H1 (cell line): ENCODE results near the gene MS4A6A. TPM values are rescaled to one million over a fixed set of nuclear protein-coding genes. Genes with fewer than 3 reads are reported as not detected.

Experiments
- CTCF ChIA-PET: fragments of 300-600 bp; sonication (Branson Sonifier 250); formaldehyde crosslinking; loops from one replicate; lab custom pipeline; 2021; ENCODE audit not compliant: partially characterized antibody; lab: Charles Lee
- POLR2A ChIA-PET: fragments of 300-600 bp; sonication (Branson Sonifier 250); formaldehyde crosslinking; loops from one replicate; lab custom pipeline; 2021; ENCODE audit warnings: inconsistent platforms; ENCODE audit not compliant: partially characterized antibody; lab: Charles Lee
- DNase-seq, 2 experiments: peaks; one replicate each; pipeline versions ENCODE4 v3.0.0 to v3.0.0-alpha.2; 2010 to 2022; ENCODE audit warnings: low spot score in 2 of 2, low read depth in 1 of 2, mixed read lengths in 1 of 2
- FAIRE-seq: peaks from 2 replicates; lab custom pipeline; 2011; peaks lifted over from hg19 to GRCh38; lab: Jason Lieb, UNC
- H2AFZ ChIP-seq: 2 replicates; pipeline ENCODE4 v1.8.1; 2012; ENCODE audit warnings: low read length, inconsistent platforms
- H2AK5ac ChIP-seq: 2 replicates; pipeline ENCODE4 v1.6.1; 2013; ENCODE audit warnings: low read depth, low read length
- H2BK120ac ChIP-seq: replicated peaks from 2 replicates; pipeline ENCODE3; 2013; ENCODE audit warnings: low read depth, low read length, inconsistent platforms
- H2BK12ac ChIP-seq: 2 replicates; pipeline ENCODE4 v1.6.1; 2013; ENCODE audit warnings: low read depth, low read length
- H2BK15ac ChIP-seq: 2 replicates; pipeline ENCODE4 v1.6.1; 2013; ENCODE audit warnings: low read length
- H2BK20ac ChIP-seq: 2 replicates; pipeline ENCODE4 v1.6.1; 2013; ENCODE audit warnings: low read length
- H2BK5ac ChIP-seq: 2 replicates; pipeline ENCODE4 v1.6.1; 2013; ENCODE audit warnings: low read depth, low read length
- H3K14ac ChIP-seq: 2 replicates; pipeline ENCODE4 v1.6.1; 2013; ENCODE audit warnings: inconsistent platforms; ENCODE audit not compliant: insufficient read length
- H3K18ac ChIP-seq: 2 replicates; pipeline ENCODE4 v1.6.1; 2013; ENCODE audit warnings: low read length; ENCODE audit errors: extremely low read depth
- H3K23ac ChIP-seq: 2 replicates; pipeline ENCODE4 v1.6.1; 2013; ENCODE audit warnings: inconsistent platforms; ENCODE audit not compliant: insufficient read length
- H3K23me2 ChIP-seq: 2 replicates; pipeline ENCODE4 v1.6.1; 2013; ENCODE audit warnings: low read depth, low read length
- H3K27ac ChIP-seq: 2 replicates; pipeline ENCODE4 v1.6.1; 2011; ENCODE audit warnings: low read depth, low read length, inconsistent platforms
- H3K27me3 ChIP-seq, 4 experiments: replicated peaks in 1 of 4; 1 replicate in 1 of 4; 2 replicates in 3 of 4; pipeline versions ENCODE4 v1.6.1 to v1.8.1; 2011 to 2013; ENCODE audit warnings: low read length in 3 of 4, mild to moderate bottlenecking in 3 of 4, inconsistent platforms in 2 of 4, mixed read lengths in 2 of 4, moderate library complexity in 1 of 4; ENCODE audit not compliant: control insufficient read depth in 3 of 4, insufficient read depth in 3 of 4; ENCODE audit errors: extremely low read depth in 1 of 4
- H3K36me3 ChIP-seq, 4 experiments: 2 replicates each; pipeline versions ENCODE4 v1.6.1 to v1.8.1; 2011 to 2013; ENCODE audit warnings: mild to moderate bottlenecking in 4 of 4, low read length in 3 of 4, moderate library complexity in 2 of 4, control low read depth in 1 of 4, inconsistent platforms in 1 of 4; ENCODE audit not compliant: insufficient read depth in 4 of 4, control insufficient read depth in 2 of 4
- H3K4ac ChIP-seq: replicated peaks from 2 replicates; pipeline ENCODE3; 2013; ENCODE audit warnings: low read length, low read depth, mixed read lengths, inconsistent platforms; ENCODE audit not compliant: insufficient read length
- H3K4me1 ChIP-seq, 4 experiments: replicated peaks in 1 of 4; 1 replicate in 1 of 4; 2 replicates in 3 of 4; pipeline versions ENCODE4 v1.6.1 to v1.8.1; 2011 to 2013; ENCODE audit warnings: low read length in 3 of 4, inconsistent platforms in 2 of 4, mixed read lengths in 1 of 4; ENCODE audit not compliant: insufficient read depth in 4 of 4, control insufficient read depth in 3 of 4
- H3K4me2 ChIP-seq, 2 experiments: 2 replicates each; pipeline versions ENCODE4 v1.6.1 to v1.8.1; 2011 to 2013; ENCODE audit warnings: low read depth in 2 of 2, low read length in 2 of 2, control low read depth in 1 of 2, inconsistent platforms in 1 of 2, mild to moderate bottlenecking in 1 of 2; ENCODE audit not compliant: insufficient read depth in 1 of 2
- H3K4me3 ChIP-seq, 4 experiments: fragments of 200-600, 300-600 bp in 1 of 4; sonication (generic), shearing (Covaris generic), sonication (Bioruptor Twin) in 1 of 4; 2 replicates each; pipeline versions ENCODE4 v1.5.1 to v1.8.1; 2011 to 2016; ENCODE audit warnings: low read length in 4 of 4, low read depth in 3 of 4, control low read depth in 2 of 4, inconsistent platforms in 2 of 4, mild to moderate bottlenecking in 2 of 4, mixed read lengths in 1 of 4, moderate library complexity in 1 of 4; ENCODE audit not compliant: insufficient read depth in 2 of 4; ENCODE audit errors: extremely low read depth in 1 of 4
- H3K56ac ChIP-seq: replicated peaks from 2 replicates; pipeline ENCODE3; 2013; ENCODE audit warnings: low read depth, mild to moderate bottlenecking, mixed read lengths, low read length, inconsistent platforms; ENCODE audit not compliant: insufficient read length
- H3K79me1 ChIP-seq: 2 replicates; pipeline ENCODE4 v1.6.1; 2013; ENCODE audit warnings: low read depth, low read length, control low read depth
- H3K79me2 ChIP-seq, 2 experiments: 2 replicates each; pipeline versions ENCODE4 v1.6.1 to v1.8.1; 2012 to 2013; ENCODE audit warnings: low read length in 2 of 2, mild to moderate bottlenecking in 2 of 2, inconsistent platforms in 1 of 2; ENCODE audit not compliant: insufficient read depth in 2 of 2, control insufficient read depth in 1 of 2
- H3K9ac ChIP-seq, 4 experiments: replicated peaks in 1 of 4; 1 replicate in 1 of 4; 2 replicates in 3 of 4; pipeline versions ENCODE4 v1.6.1 to v1.8.1; 2011 to 2013; ENCODE audit warnings: low read depth in 3 of 4, low read length in 3 of 4, control low read depth in 2 of 4, mild to moderate bottlenecking in 2 of 4, moderate library complexity in 2 of 4, inconsistent platforms in 1 of 4; ENCODE audit errors: extremely low read depth in 1 of 4
- H3K9me3 ChIP-seq, 2 experiments: 2 replicates each; pipeline versions ENCODE4 v1.6.1 to v1.8.1; 2012 to 2013; ENCODE audit warnings: mild to moderate bottlenecking in 2 of 2, moderate library complexity in 2 of 2, control low read depth in 1 of 2, inconsistent platforms in 1 of 2, low read depth in 1 of 2, low read length in 1 of 2, mixed read lengths in 1 of 2; ENCODE audit not compliant: insufficient read depth in 2 of 2
- H4K20me1 ChIP-seq, 2 experiments: replicated peaks in 1 of 2; 2 replicates each; pipeline versions ENCODE3 to v1.8.1; 2011 to 2013; ENCODE audit warnings: inconsistent platforms in 2 of 2, low read length in 2 of 2, mild to moderate bottlenecking in 1 of 2; ENCODE audit not compliant: insufficient read depth in 2 of 2, control insufficient read depth in 1 of 2
- H4K5ac ChIP-seq: 2 replicates; pipeline ENCODE4 v1.6.1; 2013; ENCODE audit warnings: low read length, low read depth, mixed read lengths, inconsistent platforms; ENCODE audit not compliant: insufficient read length
- H4K8ac ChIP-seq: 2 replicates; pipeline ENCODE4 v1.8.0; 2013; ENCODE audit warnings: mild to moderate bottlenecking, moderate library complexity, low read length, inconsistent platforms; ENCODE audit not compliant: insufficient read depth; ENCODE audit errors: extremely low read depth
- H4K91ac ChIP-seq: replicated peaks from 2 replicates; pipeline ENCODE3; 2013; ENCODE audit warnings: low read length, mixed read lengths, inconsistent platforms; ENCODE audit not compliant: insufficient read length
- KDM4A ChIP-seq: IDR thresholded peaks from one replicate; pipeline ENCODE4 v1.7.1; 2012; ENCODE audit warnings: low read depth, mild to moderate bottlenecking, moderate library complexity, low read length, inconsistent platforms; ENCODE audit not compliant: severe bottlenecking
- TEAD4 ChIP-seq: IDR thresholded peaks from 2 replicates; pipeline ENCODE4 v1.6.1; 2012; ENCODE audit warnings: low read depth, low read length, inconsistent platforms, mixed read lengths
- WGBS, 2 experiments: shearing (Covaris generic) in 1 of 2; methylation state at CpG; one replicate each; pipeline versions ENCODE4 v1.1.6 to v1.1.7; 2013 to 2015; ENCODE audit warnings: low lambda C conversion rate in 2 of 2, mixed read lengths in 2 of 2, inconsistent platforms in 1 of 2, low coverage in 1 of 2, missing lambda C conversion rate in 1 of 2; ENCODE audit not compliant: insufficient replicate concordance in 2 of 2, insufficient coverage in 1 of 2, insufficient read length in 1 of 2; ENCODE audit errors: extremely low coverage in 1 of 2, missing lambda C conversion rate in 1 of 2; 5-methylcytosine and 5-hydroxymethylcytosine counted together
- polyA plus RNA-seq, 7 experiments: library from polyadenylated mRNA; depleted of rRNA in 3 of 7; stranded (reverse) in 5 of 7; unstranded in 2 of 7; fragments of >200 nt in 5 of 7; fragments of 200-250 nt in 2 of 7; gene quantifications; 1 replicate in 5 of 7; 2 replicates in 1 of 7; 4 replicates in 1 of 7; pipeline versions ENCODE4 v1.2.1 to v1.2.3, GENCODE V29; 2011 to 2013; ENCODE audit warnings: missing spikeins in 2 of 7, mixed read lengths in 2 of 7
- total RNA-seq: library from RNA; stranded (reverse); fragmentation: NEBNext Ultra II Directional; extraction: Animal tissue kit (Norgen Biotek cat#: 25700); gene quantifications from 2 replicates; pipeline ENCODE4 v1.2.1, GENCODE V29; 2021

MS4A6A gene
- total and polyA plus RNA-seq, 2 of the 8 experiments (the other 6 are each of a cell fraction or from before 2014, with no cell fraction given) = not detected

- FAIRE-seq (no peak), DNase-seq (no peak)
- CTCF ChIA-PET = no interaction called here
- TF ChIP-seq KDM4A (no peak), TEAD4 (no peak)
These were observed 18.3 kb downstream of the MS4A6A start for GRCh38 chr11:60164550-60165075.

More at GRCh38 chr11:60164550-60165075, 18.3 kb downstream of the MS4A6A start:
- H4K91ac ChIP-seq = no peak overlapping the region
- no peak overlapping the region for H3K18ac ChIP-seq
- H4K8ac ChIP-seq = no peak overlapping the region
- H4K20me1 ChIP-seq = no peaks in the 10 kb centered on the region
- no peak overlapping the region for H3K27ac ChIP-seq
- H3K23me2 ChIP-seq = no peaks in the 10 kb centered on the region
- 100% methylated on average over 1 of the region's 1 CpG; no CpG with 5 or more reads in 1 of the 2 experiments for WGBS, 2 experiments
- H2BK5ac ChIP-seq = no peak overlapping the region
- no peaks in the 10 kb centered on the region for H3K79me1 ChIP-seq
- no peaks in the 10 kb centered on the region for H3K27me3 ChIP-seq
- H3K4me1 ChIP-seq = no peaks in the 10 kb centered on the region
- H3K79me2 ChIP-seq = no peaks in the 10 kb centered on the region
- no peak overlapping the region for H2AFZ ChIP-seq
- H3K9me3 ChIP-seq = peaks cover 18 to 19% of the 10 kb centered on the region in 2 experiments
- H3K4me3 ChIP-seq = no peak overlapping the region
- no peak overlapping the region for H2BK12ac ChIP-seq
- H3K14ac ChIP-seq = no peak overlapping the region
- H3K36me3 ChIP-seq = no peaks in the 10 kb centered on the region
- no peak overlapping the region for H3K4me2 ChIP-seq
- POLR2A ChIA-PET = no interaction called here
- H3K56ac ChIP-seq = no peak overlapping the region
- no peak overlapping the region for H2BK20ac ChIP-seq
- H3K23ac ChIP-seq = no peak overlapping the region
- H3K9ac ChIP-seq = no peak overlapping the region
- no peak overlapping the region for H2BK120ac ChIP-seq
- H4K5ac ChIP-seq = no peak overlapping the region
- H2BK15ac ChIP-seq = no peak overlapping the region
- no peak overlapping the region for H2AK5ac ChIP-seq
- H3K4ac ChIP-seq = no peak overlapping the region
